HEK293T (cell line): ENCODE measurements around the gene CYP39A1.

Experiments used
- ELF4 ChIP-seq: fragments of 450-650 bp; IDR thresholded peaks from 2 replicates; pipeline ENCODE4 v1.6.1; 2017; ENCODE audit warnings: antibody characterized with exemption
- TARDBP ChIP-seq: fragments of 450-650 bp; IDR thresholded peaks from 2 replicates; pipeline ENCODE4 v1.6.1; 2016

DNA sequence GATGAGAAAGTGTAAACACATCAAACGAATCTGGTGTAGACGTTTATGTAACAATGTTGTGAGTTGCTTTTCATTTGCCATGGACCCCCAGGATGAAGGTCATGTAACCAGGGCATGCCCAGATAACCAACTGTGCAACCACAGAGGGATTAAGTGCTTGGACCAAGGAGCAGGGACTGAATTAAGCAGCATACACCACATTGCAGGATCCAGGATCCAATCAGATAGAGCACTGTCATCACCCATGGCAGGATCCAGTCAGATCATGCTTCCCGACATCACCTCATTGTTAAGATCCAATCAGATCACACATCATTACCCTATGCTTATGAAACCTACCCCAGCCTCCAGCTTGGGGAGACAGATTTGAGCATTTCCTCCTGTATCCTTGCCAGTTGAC is 87.1 kb downstream of the CYP39A1 start:
- no peak for TF ChIP-seq TARDBP
- no peak for TF ChIP-seq ELF4
